ENCODE results near the gene CCR8.
A peak's percentile ranks its signal among the peaks of the same experiment; 100 is the strongest.
"Not testable (repeated sequence)": the region's sequence is repeated elsewhere in the genome, so short reads cannot be mapped to it uniquely, and the experiment has no call there.

CCR8 gene

GRCh38 chr3:39317571-39318169 lies 11.8 kb upstream of the CCR8 start:
- peak; percentile 91 for DNase-seq

GRCh38 chr3:39318301-39318700 lies 11.2 kb upstream of the CCR8 start:
- no peak for DNase-seq

- DNase-seq, result no peak
These were observed 10.3 kb upstream of the CCR8 start for GRCh38 chr3:39319249-39319648.

GRCh38 chr3:39321574-39321983 lies 7.9 kb upstream of the CCR8 start:
- DNase-seq, result peak; percentile 91

- DNase-seq, result not testable (repeated sequence)
These were observed 7.2 kb upstream of the CCR8 start for GRCh38 chr3:39322209-39322715.

- DNase-seq, result no peak
These were observed 6.6 kb upstream of the CCR8 start for GRCh38 chr3:39322936-39323335.

- peak; percentile 78 for DNase-seq
These were observed 6.0 kb upstream of the CCR8 start for GRCh38 chr3:39323494-39323893.

- no peak for DNase-seq
These were observed 4.3 kb upstream of the CCR8 start for GRCh38 chr3:39325236-39325635.

GRCh38 chr3:39327053-39327745 lies 2.3 kb upstream of the CCR8 start:
- peak; percentile 45 for DNase-seq

GRCh38 chr3:39327746-39328349 lies 1.7 kb upstream of the CCR8 start:
- DNase-seq, result no peak

GRCh38 chr3:39330824-39331223 lies 1.3 kb downstream of the CCR8 start:
- DNase-seq, result no peak

- no peak for DNase-seq
These were observed 3.0 kb downstream of the CCR8 start for GRCh38 chr3:39332525-39332924.

GRCh38 chr3:39333607-39334006 lies 4.1 kb downstream of the CCR8 start:
- DNase-seq, result no peak

- no peak for DNase-seq
These were observed 4.7 kb downstream of the CCR8 start for GRCh38 chr3:39334205-39334604.

GRCh38 chr3:39338201-39338600 lies 8.7 kb downstream of the CCR8 start:
- DNase-seq, result no peak

GRCh38 chr3:39339086-39339485 lies 9.6 kb downstream of the CCR8 start:
- DNase-seq, result no peak

- no peak for DNase-seq
These were observed 13.7 kb downstream of the CCR8 start for GRCh38 chr3:39343076-39343717.

- DNase-seq, result no peak
These were observed 14.3 kb downstream of the CCR8 start for GRCh38 chr3:39343760-39344159.

GRCh38 chr3:39344746-39345344 lies 15.3 kb downstream of the CCR8 start:
- DNase-seq, result no peak

- DNase-seq, result no peak
These were observed 17.5 kb downstream of the CCR8 start for GRCh38 chr3:39346785-39347585.

- DNase-seq, result no peak
These were observed 18.0 kb downstream of the CCR8 start for GRCh38 chr3:39347586-39347876.

GRCh38 chr3:39349080-39349479 lies 19.6 kb downstream of the CCR8 start:
- no peak for DNase-seq

GRCh38 chr3:39350714-39351113 lies 21.2 kb downstream of the CCR8 start:
- DNase-seq, result peak; percentile 98
